ENCODE measurements around the gene GPS2. TPM values are rescaled to one million over a fixed set of nuclear protein-coding genes. Genes with fewer than 3 reads are reported as not detected.

Gene GPS2
- total and polyA plus RNA-seq, 2 donors (not counting 3 experiments of a cell fraction or from before 2014, with no cell fraction given), result 51.6 to 132 TPM

DNA sequence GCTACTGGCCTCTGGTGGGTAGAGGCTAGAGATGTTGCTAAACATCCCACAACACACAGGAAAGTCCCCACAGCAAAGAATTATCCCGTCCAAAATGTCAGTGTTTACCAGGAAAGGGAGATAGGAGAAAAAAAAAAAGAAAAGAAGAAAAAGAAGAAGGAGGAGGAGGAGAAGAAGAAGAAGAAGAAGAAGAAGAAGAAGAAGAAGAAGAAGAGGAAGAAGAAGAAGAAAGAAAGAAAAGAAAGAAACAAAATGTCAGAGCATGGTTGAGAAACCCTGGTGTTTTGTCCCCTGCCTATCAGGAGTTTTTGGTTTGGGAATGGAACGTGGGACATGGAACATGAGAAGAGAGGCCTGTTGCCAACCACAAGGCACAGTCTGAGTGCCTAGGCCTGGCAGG lies 42.2 kb upstream of the GPS2 start:
- H3K4me1 ChIP-seq (ENCODE audit: control insufficient read depth, extremely low read depth, insufficient read depth, low read length), result peaks cover 3% of the 10 kb centered on the region
- ChIA-PET CTCF (interaction anchor here (1.3 kb wide), 1 partner anchor 203 kb away, joined by 10 read pairs; no protein-coding TSS in a partner anchor), POLR2A (no interaction called here)
- DNase-seq (ENCODE audit: low read depth, low spot score) (no peak), FAIRE-seq (no peak)
- dilution Hi-C loops (cut with MboI; ENCODE audit: extremely low pct_ligation_motif_present, low sequenced_read_pairs) (no loop called here), intact Hi-C loops (cut with micrococcal nuclease) (loop anchor here (2.0 to 5.0 kb wide), 2 partner anchors 35 to 139 kb away; partner anchors contain the start of gene PLSCR3)
- no peaks in the 10 kb centered on the region for H3K36me3 ChIP-seq (ENCODE audit: control insufficient read depth in 2 of 2, extremely low read depth in 1 of 2, insufficient read depth in 2 of 2, low read length in 2 of 2)
- H3K27me3 ChIP-seq (ENCODE audit: control insufficient read depth in 2 of 2, insufficient read depth in 2 of 2, low read length in 2 of 2), result no peaks in the 10 kb centered on the region
- no peak overlapping the region for H2AFZ ChIP-seq (ENCODE audit: low read depth, low read length)
- no peak overlapping the region for H3K4me2 ChIP-seq (ENCODE audit: insufficient read depth, low read length)
- TF ChIP-seq, protein P1, sequence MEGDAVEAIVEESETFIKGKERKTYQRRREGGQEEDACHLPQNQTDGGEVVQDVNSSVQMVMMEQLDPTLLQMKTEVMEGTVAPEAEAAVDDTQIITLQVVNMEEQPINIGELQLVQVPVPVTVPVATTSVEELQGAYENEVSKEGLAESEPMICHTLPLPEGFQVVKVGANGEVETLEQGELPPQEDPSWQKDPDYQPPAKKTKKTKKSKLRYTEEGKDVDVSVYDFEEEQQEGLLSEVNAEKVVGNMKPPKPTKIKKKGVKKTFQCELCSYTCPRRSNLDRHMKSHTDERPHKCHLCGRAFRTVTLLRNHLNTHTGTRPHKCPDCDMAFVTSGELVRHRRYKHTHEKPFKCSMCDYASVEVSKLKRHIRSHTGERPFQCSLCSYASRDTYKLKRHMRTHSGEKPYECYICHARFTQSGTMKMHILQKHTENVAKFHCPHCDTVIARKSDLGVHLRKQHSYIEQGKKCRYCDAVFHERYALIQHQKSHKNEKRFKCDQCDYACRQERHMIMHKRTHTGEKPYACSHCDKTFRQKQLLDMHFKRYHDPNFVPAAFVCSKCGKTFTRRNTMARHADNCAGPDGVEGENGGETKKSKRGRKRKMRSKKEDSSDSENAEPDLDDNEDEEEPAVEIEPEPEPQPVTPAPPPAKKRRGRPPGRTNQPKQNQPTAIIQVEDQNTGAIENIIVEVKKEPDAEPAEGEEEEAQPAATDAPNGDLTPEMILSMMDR (IDR thresholded peaks at IDR 0.05; ENCODE audit: extremely low read depth in 1 of 2, insufficient read depth in 1 of 2, low read depth in 1 of 2, low read length in 2 of 2), result no peak
- TF ChIP-seq POLR2AphosphoS5 (IDR thresholded peaks at IDR 0.05; ENCODE audit: insufficient read depth, low read depth, low read length) (no peak), MYC (IDR thresholded peaks at IDR 0.05; ENCODE audit: low read depth, low read length) (no peak)
- H4K20me1 ChIP-seq (replicated peaks; ENCODE audit: control insufficient read depth, extremely low read depth, insufficient read depth, low read length), result no peaks in the 10 kb centered on the region
- H3K4me3 ChIP-seq (replicated peaks in 1 of 3; ENCODE audit: insufficient read depth in 1 of 3, low read depth in 1 of 3, low read length in 3 of 3), result no peak overlapping the region
- no peaks in the 10 kb centered on the region for H3K9me1 ChIP-seq (replicated peaks; ENCODE audit: control insufficient read depth, extremely low read depth, insufficient read depth, low read length)
- H3K27ac ChIP-seq (ENCODE audit: insufficient read depth, low read depth, low read length), result no peak overlapping the region
- no peaks in the 10 kb centered on the region for H3K79me2 ChIP-seq (ENCODE audit: control insufficient read depth, insufficient read depth, low read length)
- BruUV-seq (replicated peaks), result no TSS peak
- H3K9me3 ChIP-seq (replicated peaks; ENCODE audit: control insufficient read depth, insufficient read depth, low read length), result no peaks in the 10 kb centered on the region
- no peak overlapping the region for H3K9ac ChIP-seq (replicated peaks; ENCODE audit: extremely low read depth, insufficient read depth, low read length)

DNA sequence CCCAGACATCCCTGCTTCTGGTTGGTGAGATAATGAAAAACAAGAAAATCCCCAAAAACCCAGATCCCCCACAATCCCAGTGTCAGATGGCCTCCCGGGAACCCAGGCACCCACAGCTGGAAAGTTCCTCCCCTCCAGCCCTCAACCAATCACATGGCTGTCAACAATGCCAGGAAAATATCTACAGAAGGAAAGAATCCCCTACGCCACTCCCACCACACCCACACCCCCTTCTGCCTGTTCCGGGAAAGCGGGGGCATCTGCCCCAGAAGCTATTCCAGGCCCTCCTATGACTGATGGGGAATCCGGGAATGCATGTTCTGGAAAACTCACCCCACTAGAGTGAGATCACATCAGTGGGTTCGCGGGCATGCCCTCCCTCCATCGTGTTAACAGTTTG lies 41.6 kb upstream of the GPS2 start:
- Histone ChIP-seq H3K4me3 (replicated peaks in 1 of 3; ENCODE audit: insufficient read depth in 1 of 3, low read depth in 1 of 3, low read length in 3 of 3) (no peak overlapping the region), H3K9me3 (replicated peaks; ENCODE audit: control insufficient read depth, insufficient read depth, low read length) (no peaks in the 10 kb centered on the region), H3K9ac (replicated peaks; ENCODE audit: extremely low read depth, insufficient read depth, low read length) (no peak overlapping the region), H3K36me3 (ENCODE audit: control insufficient read depth in 2 of 2, extremely low read depth in 1 of 2, insufficient read depth in 2 of 2, low read length in 2 of 2) (no peaks in the 10 kb centered on the region), H3K4me2 (ENCODE audit: insufficient read depth, low read length) (no peak overlapping the region), H2AFZ (ENCODE audit: low read depth, low read length) (no peak overlapping the region), H3K9me1 (replicated peaks; ENCODE audit: control insufficient read depth, extremely low read depth, insufficient read depth, low read length) (no peaks in the 10 kb centered on the region), H3K27ac (ENCODE audit: insufficient read depth, low read depth, low read length) (no peak overlapping the region), H3K79me2 (ENCODE audit: control insufficient read depth, insufficient read depth, low read length) (no peaks in the 10 kb centered on the region), H3K4me1 (ENCODE audit: control insufficient read depth, extremely low read depth, insufficient read depth, low read length) (peaks cover 7% of the 10 kb centered on the region), H4K20me1 (replicated peaks; ENCODE audit: control insufficient read depth, extremely low read depth, insufficient read depth, low read length) (no peaks in the 10 kb centered on the region), H3K27me3 (ENCODE audit: control insufficient read depth in 2 of 2, insufficient read depth in 2 of 2, low read length in 2 of 2) (no peaks in the 10 kb centered on the region)
- dilution Hi-C loops (cut with MboI; ENCODE audit: extremely low pct_ligation_motif_present, low sequenced_read_pairs), result no loop called here
- no peak for FAIRE-seq
- TF ChIP-seq JUN (IDR thresholded peaks at IDR 0.05; ENCODE audit: borderline replicate concordance, insufficient read depth, insufficient read length, low read depth) (no peak), FOS (IDR thresholded peaks at IDR 0.05; ENCODE audit: borderline replicate concordance, insufficient read depth, low read length) (no peak), EZH2 (IDR thresholded peaks at IDR 0.05; ENCODE audit: borderline replicate concordance, low read depth, low read length, severe bottlenecking) (no peak), POLR2A (IDR thresholded peaks at IDR 0.05; ENCODE audit: low read depth, low read length) (no peak), POLR2AphosphoS5 (IDR thresholded peaks at IDR 0.05; ENCODE audit: insufficient read depth, low read depth, low read length) (no peak), GATA2 (IDR thresholded peaks at IDR 0.05; ENCODE audit: insufficient read depth, insufficient read length, low read depth, low read length) (no peak), MYC (IDR thresholded peaks at IDR 0.05; ENCODE audit: low read depth, low read length) (no peak)
- TF ChIP-seq, protein P1 (IDR thresholded peaks at IDR 0.05; ENCODE audit: extremely low read depth in 1 of 2, insufficient read depth in 1 of 2, low read depth in 1 of 2, low read length in 2 of 2), result no peak
- CTCF ChIA-PET, result interaction anchor here (0.7 to 4.0 kb wide), 28 partner anchors 9 to 302 kb away, joined by 3 to 70 read pairs (median 7); partner anchors contain the start of genes CD68, PLSCR3, SPEM2 and TMEM102
- DNase-seq (ENCODE audit: low read depth, low spot score), result no peak
- intact Hi-C loops (cut with micrococcal nuclease), result loop anchor here (1.0 to 5.0 kb wide), 5 partner anchors 36 to 233 kb away; partner anchors contain the start of genes PLSCR3 and SENP3
- POLR2A ChIA-PET, result no interaction called here
- no TSS peak for BruUV-seq (replicated peaks)

Data from endothelial cell of umbilical vein (primary cell).